HG03135 (cell line): ENCODE measurements around the gene ADAMTS14.
"Not testable (repeated sequence)": the region's sequence is repeated elsewhere in the genome, so short reads cannot be mapped to it uniquely, and the experiment has no call there.

Source experiments
- ATAC-seq: cut with Tn5 transposase; IDR thresholded peaks from one replicate; pipeline ENCODE4 v1.9.1; 2021; ENCODE audit warnings: mild to moderate bottlenecking, moderate library complexity; ENCODE audit not compliant: unreplicated experiment

The ADAMTS14 gene

DNA sequence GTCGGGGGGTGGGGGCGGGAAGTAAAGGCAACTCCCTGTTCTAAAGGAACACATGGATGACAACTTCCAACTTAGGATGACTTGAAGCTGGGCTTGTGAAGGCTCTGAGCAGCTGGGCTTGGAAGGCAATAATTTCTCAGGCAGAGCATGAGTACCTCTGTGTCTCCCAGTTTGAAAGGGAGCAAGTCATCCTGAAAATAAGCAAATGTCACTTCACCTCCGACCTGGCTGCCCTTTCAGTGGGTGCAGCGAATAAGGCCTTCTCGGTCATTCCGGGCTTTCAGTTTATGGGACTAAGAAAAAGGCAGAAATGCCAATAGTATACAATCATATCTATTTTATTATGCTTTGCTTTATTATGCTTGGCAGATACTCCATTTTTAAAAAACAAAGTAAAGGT is 15.3 kb upstream of the ADAMTS14 start:
- ATAC-seq, result no peak

DNA sequence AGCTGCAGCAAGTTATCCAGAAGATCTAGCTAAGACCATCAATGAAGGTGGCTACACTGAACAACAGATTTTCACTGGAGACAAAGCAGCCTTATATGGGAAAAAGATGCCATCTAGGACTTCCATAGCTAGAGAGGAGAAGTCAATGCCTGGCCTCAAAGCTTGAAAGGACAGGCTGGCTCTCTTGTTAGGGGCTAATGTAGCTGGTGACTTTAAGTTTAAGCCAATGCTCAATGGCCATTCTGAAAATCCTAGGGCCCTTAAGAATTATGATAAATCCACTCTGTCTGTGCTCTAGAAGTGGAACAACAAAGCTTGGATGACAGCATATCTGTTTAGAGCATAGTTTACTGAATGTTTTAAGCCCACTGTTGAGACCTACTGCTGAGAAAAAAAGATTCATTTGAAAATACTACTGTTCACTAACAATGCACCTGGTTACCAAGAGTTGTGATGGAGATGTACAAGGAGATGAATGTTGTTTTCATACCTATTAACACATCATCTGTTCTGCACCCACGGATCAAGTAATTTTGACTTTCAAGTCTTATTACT is 13.6 kb upstream of the ADAMTS14 start:
- ATAC-seq, result no peak

DNA sequence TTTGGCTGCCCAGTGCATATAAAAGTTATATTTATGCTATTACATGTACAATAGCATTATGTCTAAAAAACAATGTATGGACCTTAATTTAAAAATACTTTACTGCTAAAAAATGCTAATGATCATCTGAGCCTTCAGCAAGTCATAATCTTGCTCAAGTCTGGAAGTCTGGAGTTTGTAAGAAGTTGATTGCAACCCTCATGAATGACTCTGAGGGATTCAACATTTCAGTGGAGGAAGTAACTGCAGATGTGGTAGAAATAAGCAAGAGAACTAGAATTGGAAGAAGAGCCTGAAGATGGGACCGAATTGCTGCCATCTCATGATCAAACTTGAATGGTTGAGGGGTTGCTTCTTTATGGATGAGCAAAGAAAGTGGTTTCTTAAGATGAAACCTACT is 13.0 kb upstream of the ADAMTS14 start:
- no peak for ATAC-seq

DNA sequence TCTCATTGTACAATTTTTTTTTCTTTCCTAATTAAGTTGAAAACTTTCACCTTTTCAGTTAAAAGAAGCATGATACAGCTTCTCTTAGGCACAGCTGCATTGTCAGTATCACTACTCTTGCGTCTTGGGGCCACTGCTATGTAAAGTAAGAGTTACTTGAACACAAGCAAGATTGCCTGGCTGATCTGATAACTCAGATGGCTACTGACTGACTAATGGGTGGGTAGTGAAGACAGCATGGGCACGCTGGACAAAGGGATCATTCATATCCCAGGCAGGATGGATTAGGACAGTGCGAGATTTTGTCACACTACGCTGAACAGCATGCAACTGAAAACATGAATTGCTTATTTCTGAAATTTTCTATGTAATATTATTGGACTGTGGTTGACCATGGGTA is 11.6 kb upstream of the ADAMTS14 start:
- no peak for ATAC-seq

DNA sequence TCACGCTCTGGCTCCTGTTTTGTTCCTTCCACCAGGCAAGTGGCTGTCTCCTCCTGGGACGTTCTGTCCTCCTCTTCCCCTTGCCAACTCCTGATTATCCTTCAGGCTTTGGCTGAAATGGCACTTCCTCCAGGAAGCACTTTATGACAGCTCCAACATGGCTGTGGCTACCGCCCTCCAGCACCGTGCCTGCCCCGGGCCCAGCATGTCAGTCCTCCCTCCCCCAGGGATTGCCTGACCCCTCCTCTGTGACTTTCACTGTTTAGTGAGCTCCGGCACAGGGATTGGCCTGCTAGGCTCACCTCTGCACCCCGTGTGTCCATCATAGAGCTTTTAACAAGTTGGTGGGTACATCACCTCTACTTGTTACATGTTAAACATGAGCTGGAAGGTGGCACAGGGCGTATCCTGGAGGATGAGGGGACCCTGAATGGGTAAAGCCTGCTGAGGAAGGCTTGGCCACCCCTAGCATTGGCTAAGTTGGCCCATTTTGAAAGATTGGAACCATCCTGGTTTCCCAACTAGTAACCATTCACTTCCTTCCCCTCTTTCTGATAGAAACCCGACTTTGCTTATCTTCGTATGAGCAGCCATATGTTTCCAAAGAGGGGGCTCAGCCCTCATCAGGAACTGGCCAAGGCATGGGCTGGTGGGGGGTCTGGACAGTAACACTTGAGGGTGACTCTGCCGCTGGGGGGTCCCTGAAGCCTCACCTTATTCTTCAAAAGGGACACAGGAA is 10.5 kb upstream of the ADAMTS14 start:
- ATAC-seq, result no peak

DNA sequence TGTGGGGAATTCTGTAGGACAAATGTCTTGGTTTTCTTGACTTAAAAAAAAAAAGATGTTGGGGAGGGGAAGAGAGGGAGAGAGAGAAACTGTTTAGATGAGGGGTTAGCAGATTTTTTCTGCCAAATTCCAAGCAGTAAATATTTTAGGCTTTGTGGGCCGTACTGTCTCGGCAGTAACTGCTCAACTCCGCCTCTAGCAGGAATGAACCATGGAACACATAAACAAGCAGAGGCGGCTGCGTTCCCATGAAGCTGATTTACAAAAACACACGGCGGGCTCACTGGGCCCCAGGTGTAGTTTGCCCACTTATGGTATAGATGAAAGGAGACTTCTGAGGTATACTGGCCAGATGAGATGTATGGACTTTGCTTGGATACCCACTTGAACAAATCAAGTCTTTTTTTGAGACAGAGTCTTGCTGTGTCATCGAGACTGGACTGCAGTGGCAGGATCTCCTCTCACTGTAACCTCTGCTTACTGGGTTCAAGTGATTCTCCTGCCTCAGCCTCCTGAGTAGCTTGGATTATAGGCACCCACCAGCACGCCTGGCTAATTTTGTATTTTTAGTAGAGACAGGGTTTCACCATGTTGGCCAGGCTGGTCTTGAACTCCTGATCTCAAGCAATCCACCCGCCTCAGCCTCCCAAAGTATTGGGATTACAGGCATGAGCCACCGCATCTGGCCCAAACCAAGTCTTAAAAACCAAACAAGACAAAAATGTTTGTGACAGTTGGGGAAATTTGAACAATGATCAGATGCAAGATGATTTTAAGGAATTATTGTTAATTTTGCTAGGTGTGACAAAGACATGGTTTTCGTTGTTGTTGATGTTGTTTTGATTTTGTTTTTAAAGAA is 9.7 kb upstream of the ADAMTS14 start:
- no peak for ATAC-seq

DNA sequence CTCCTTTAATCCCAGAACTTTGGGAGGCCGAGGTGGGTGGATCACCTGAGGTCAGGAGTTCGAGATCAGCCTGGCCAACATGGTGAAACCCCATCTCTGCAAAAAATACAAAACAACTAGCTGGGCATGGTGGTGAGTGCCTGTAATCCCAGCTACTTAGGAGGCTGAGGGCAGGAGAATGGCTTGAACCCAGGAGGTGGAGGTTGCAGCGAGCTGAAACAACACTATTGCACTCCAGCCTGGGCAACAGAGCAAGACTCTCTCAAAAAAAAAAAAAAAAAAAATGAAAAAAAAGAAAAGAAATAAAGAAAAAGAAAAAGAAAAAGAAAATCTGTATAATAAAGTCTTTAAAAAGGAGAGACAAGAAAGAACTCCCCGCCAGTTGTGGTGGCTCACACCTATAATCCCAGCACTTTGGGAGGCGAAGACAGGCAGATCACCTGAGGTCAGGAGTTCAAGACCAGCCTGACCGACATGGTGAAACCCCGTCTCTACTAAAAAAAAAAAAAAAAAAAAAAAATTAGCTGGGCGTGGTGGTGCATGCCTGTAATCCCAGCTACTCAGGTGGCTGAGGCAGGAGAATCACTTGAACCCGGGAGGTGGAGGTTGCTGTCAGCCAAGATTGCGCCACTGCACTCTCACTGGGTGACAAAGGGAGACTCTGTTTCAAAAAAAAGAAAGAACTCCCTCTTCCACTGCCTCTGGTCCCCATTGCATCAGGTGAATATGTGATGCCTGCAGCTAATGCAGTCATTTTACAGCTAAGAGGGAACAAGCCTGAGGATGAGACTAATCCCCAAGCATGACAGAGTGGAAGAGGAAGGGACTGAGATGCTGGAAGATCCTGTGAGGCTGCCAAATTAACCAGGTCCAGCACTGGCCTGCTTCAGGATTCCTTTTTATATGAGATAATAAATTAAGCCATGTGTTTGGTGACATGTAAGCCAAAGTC is 8.6 kb upstream of the ADAMTS14 start:
- ATAC-seq, result not testable (repeated sequence)

DNA sequence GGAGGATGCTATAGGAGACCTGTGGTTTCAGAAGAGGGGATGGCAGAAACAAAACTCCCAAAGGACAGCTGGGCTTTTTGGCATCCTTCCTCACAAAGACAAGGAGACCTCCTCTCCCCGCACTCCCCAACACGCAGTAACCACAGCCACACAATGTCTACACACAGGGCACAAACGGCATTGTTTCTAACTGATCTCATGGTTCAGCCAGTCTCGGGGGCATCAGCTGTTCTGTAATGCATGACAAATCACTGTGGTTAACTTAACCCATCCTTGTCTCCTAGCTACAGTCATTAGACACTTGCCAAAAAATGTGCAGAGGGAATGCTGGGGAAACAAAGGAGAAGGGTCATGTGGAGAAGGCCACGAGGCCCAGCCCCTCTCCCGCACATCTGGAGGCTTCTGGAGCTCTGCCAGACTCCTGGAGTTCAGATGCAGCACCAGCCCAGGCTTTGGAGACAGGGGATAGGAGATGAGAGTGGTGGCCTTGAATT is 7.6 kb upstream of the ADAMTS14 start:
- no peak for ATAC-seq

DNA sequence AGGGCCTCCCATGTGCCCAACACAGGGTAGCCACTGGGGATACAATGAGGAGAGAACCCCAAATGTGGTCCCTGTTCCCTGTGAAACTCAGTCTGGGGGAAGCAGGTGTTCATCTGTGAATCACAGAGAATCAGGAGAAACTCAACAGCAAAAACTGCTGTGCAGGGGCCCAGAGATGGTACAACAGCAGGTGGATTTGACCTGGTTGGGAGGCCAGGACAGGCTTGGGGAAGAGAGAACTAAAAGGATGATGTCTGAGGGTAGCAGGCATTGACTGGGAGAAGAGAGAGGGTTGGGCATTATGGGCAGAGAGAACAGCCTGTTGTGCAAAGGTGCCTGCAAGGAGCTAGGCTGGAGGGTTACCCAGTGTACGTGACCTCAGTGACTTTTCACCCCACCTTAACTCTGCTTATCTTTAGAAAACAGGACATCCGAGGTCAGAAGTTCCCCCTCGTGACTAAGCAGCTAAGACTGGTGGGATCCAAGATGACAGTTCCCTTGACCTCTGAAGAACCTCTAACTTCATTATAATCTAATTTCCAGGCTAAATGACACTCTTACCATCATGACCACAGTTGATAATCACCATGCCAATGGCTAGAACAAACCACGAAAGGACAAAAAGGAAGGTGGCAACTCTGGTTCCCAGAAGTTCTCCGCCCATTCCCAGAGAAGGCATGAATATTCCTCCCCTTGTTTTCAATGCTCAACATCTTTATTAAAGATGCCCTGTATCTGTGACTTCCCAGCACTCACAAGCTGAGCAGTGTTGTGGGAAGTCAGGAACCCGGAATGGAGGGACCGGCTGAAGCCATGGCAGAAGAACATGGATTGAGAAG is 5.1 kb upstream of the ADAMTS14 start:
- no peak for ATAC-seq

DNA sequence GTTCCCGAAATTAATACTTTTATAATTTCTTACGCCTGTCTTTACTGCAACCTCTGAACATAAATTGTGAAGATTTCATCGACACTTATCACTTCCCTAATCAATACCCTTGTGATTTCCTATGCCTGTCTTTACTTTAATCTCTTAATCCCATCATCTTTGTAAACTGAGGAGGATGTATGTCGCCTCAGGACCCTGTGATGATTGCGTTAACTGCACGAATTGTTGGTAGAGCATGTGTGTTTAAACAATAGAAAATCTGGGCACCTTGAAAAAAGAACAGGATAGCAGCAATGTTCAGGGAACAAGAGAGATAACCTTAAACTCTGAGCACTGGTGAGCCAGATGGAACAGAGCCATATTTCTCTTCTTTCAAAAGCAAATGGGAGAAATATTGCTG is 4.5 kb upstream of the ADAMTS14 start:
- not testable (repeated sequence) for ATAC-seq

DNA sequence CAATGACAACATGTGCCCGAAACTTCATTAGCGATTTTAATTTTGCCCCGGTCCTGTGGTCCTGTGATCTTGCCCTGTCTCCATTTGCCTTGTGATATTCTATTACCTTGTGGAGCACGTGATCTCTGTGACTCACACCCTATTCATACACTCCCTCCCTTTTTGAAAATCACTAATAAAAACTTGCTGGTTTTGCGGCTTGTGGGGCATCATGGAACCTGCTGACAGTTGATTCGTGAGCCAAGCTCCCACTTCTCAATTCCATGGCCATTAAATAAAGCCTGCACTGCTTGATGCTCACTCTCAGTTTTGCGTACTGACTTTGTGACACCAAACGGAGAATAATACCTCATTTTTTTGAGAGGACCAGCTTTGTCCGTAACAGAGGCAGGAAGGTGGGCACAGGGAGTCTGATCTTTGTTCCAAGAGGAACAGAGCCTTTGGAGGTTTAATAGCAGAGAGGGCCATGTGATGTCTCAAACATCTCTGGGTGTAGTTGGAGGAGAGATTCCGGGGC is 3.8 kb upstream of the ADAMTS14 start:
- ATAC-seq, result no peak

DNA sequence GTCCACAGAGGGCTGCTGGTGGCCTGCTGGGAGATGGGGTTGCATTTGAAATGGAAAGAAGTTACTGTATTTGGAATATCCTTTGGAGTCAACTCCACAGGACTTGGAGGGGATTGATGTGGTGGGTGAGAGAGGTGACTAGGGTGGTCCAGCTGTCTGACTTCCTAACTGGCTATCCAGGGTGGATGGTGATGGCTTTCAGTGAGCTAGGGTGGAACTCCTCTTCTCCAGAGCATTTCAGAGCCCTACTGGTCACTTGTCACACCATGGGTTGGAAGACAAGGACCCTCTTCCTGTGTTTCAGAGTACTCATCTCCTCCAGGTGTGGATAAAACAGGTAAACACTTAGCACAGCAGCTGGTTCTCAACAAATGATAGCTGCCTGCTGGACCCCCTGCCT is 3.3 kb upstream of the ADAMTS14 start:
- ATAC-seq, result no peak

DNA sequence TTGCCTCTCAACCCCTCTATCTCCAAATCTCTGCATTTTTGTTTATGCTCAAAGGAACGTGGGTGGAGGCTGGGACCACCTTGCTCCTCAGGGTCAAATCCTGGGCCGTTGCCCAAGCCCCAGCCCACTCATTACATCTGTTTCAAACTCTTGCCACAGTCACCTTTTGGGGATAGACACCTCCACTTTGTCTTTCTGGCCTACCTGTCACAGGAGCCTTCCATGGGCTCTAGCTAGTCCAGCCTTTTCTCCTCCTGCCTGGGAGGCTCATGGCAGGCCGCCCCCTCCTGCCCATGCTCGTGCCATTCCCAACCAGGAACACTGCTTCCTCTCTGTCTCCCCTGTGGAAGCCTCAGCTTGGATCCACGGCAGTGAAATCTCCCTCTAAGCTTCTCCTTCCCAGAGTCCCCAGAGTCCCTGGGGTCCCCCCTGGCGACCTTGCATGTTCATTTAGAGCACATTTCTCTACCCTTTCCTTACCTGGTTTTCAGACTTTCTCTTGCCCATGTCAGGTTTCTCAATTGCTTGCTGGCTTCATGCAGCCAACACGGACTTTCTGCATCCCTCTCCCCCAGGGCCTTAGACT is 2.5 kb upstream of the ADAMTS14 start:
- ATAC-seq, result no peak

DNA sequence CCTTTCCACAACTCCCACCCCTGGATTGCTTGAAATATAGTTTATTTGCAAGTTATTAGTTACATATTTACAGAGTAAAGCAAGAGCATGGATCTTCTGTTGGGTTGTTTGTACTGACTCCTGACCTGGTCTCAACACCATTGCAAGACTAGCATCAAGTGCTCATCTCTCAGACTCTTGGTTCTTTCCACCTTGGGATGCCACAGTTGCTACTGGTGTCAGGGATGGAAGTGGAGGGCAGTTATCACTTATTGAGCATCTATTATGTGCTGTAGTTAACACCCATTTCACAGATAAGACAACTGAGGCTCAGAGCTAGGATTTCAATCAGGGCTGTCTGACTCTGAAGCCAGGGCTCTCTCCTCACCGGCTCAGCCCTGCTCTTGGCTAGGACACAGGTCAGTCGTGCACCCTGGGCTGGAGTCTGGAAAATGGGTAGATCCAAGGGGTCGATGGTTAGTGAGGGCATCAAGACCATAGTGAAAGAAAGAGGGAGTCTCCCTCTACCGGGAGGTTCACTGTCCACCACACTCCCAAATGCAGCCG is 614 bp upstream of the ADAMTS14 start:
- ATAC-seq, result no peak

DNA sequence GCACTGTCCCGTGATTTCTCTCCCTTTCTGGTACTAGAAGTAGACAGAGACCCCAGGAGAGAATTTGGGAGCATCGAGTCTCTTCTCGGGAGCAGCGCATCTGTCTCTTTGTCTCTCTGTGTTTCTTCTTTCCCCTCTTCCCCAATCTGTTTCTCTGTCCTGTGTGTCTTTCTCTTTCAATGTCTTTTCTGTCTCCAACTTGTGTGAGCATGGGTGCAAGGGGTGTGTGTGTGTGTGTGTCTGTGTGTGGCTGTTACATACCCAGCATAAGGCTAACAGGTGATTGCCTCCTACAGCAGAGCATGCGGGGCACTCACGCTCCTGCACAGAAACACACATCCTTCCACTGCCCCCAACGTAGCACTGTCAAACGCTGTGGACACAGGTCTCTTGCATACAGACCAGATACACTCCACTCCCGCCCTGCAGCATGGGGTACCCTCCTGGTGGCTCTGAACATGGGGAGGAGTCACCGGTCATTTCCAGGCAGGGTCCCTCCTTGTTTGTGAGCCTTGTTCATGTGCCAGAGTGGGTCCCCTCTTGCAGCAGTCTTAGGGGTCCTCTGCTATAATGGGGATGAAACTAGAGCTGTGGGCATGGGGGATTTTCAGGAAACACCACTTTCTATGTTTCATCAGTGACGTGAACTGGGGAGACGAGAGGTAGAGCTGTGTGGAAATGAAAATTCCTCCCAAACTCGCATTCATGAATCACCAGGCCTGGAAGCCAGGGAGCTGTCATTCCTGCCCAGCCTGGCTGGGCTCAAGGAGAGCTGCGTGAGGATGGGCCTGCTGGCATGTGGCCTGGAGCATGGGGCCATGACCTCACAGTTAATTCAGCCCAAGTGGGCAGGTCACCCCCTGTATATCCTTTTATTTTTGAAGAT is 980 bp downstream of the ADAMTS14 start:
- no peak for ATAC-seq

DNA sequence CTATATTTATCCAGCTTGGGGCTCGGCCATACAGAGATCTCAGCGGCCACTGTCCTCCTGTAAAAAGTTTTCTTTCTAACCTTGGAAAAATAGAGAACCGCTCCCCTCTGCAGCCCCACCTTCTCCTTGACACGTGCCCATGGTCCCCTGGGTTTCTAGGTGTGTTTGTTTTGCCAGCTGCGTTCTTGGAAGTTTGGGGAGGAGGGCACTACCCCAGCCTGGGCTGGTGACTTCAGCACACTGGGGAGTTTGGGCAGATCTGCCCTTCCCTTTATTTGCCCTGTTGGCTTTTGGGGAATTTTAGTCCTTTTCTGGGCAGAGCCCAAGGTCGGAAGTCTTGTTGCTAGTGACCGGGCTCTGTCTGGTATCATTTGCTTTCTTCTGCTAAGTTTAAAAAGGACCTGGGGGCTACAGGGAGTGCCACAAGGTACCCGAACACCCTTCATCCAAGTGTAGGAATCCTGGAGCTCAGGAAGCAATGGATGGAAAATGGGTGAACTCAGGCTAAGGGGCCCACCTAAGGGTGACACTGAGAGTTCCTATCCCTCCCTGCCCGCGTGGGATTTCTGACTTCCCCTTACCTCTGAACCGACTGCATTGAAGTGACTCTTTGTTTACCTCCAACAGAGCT is 1.7 kb downstream of the ADAMTS14 start:
- no peak for ATAC-seq
